Measurements from ENCODE around the gene SURF1.

The SURF1 gene

DNA sequence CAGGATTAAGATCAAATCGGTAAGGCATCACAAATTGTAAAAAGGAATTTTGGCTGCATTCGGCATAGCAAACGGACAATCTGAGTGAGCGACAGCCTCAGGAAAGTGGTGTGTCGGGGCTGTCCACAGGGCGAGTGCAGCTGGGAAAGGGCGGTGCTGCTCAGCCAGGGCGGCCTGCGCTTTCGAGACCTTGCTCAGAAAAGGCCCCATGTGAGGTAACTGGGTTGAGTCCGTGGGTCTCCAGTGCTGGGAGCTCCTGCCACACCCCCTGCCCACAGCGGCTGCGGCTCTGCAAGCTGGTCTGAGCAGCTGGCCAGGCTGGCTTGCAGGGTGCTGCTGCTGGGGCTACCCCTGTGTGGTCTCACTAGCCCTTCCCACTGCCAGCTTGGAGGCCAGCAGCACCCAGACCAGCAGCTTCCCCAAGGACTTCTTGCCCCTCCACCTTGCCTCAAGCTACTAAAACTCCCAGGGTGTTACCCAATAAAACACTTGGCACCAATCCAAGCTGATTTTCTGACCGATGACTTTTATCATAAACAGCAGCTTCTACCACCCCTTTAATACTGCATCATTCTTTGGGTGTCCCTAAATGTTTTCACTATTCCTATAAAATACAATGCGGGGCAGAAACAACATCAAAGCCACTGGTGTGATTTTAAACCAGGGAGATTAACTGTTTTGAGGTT lies 6.2 kb upstream of the SURF1 start:
- no peak for DNase-seq

DNA sequence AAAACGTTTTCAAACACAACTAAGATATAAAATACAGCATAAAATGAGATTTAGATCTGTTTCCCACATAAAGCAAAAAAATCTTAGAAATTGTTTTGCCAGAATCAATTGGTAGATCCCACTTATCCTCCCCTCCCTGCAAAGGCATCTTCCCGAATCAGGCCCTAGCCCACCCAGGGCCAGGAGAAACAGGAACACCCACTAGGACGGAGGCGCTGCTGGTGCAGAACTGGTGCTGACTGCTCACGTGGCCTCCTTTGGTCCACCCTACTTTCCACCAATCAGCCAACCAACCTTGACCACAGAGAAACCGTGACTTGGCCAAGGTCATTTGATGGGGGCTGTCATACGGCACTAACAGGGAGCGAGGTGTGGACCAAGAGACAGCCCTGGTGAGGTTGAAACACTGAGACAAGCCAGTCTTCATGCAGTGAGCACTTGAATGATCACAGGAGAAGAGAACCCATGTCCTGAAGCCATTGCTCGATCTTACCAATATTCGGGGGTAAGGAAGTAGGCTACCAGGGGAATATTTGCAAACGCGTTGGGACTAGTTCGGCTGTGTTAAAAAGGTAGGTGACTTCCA lies 5.3 kb upstream of the SURF1 start:
- no peak for DNase-seq

DNA sequence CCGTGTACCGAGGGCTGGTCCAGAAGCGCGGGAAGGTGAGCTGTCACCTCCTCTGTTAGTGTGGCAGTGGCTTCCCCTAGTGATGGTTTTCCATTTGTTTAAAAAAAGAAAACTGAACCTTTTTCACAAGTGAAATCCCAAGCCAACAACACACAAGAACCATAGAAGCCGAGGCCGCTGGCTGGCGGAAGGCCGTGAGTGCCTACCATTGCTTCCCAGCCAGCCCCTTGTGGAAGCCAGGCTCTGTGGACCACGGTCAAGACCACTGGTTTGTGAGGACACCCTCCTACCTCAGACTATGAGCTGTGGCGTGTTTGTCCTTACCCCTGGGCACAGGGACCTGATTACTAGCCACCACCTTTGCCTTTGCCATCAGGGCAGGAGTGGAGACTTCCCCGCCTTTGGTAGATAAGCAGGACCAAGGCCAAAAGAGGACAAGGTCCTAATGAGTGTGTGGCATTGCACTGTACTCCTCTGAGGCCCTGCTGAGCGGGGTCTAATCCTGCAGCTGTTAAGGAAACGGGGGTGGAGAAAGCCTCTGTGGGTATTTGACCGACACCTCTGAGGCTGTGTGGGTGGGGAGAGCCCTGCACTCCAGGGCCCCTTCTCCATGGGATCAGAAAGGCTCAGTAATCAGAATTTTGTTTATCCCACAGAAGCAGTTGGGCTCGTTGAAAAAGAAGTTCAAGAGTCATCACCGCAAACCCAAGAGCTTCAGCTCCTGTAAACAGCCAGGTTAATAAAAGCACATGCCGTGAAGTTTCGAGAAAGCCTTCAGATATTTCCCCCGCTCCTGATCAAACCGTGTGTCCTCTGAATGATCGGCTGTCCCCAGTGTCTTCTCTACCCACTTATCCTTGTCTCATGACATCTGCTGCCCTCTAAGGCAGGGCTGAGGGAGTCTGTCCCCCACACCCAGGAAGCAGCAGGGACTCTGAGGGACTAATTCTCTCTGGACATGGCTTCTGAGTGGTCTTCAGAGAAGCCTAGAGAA lies 4.4 kb upstream of the SURF1 start:
- DNase-seq = no peak

DNA sequence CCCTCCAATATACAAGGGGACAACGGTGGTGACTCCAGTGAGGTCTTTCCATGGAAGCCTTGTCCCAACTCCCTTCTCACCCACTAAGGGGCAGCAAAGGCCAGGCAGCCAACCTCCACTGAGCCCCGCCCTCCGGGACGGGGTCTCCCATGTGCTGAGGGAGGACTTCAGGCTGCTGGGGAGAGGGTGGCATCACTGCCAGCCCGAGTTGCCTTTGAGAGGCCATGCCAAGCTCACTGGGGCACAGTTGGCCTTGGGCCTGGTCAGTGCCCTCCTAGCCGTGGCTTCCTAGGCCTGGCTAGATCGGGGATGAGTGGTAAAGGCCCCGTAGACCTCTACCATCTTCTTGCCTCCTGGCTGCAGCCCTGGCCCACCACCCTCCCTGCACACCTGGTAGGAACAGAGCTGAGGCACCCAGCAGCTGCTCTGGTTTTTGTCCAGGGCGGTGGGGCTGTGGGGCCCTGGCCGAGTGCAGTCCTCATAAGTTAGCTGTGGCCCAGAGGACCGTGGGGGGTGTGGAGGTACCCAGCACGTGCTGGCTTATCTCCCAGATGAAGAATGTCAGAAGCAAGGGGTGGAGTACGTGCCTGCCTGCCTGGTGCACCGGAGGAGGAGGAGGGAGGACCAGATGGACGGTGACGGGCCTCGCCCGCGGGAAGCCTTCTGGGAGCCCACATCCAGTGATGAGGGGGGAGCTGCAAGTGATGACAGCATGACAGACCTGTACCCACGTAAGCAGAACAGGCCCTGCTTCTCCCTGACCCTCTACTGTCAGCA lies 3.3 kb upstream of the SURF1 start:
- peak in 2 of 51 donors; percentile 10 to 38 for DNase-seq

DNA sequence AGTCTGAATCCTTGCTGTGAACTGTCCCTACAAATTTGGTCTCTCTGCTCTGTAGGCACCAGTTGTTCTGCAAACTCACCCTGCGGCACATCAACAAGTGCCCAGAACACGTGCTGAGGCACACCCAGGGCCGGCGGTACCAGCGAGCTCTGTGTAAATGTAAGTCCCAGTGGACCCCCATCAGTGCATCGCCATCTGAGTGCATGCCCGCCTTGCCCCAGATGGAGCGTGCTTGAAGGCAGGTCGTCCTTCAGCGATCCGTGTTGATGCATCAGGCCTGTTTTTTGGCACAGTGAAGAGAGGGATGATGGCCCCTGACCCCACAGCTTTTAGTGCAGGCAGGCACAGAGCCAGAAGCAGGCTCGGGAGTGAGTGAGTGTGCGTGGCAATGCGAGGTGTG lies 1.4 kb upstream of the SURF1 start:
- DNase-seq = no peak

DNA sequence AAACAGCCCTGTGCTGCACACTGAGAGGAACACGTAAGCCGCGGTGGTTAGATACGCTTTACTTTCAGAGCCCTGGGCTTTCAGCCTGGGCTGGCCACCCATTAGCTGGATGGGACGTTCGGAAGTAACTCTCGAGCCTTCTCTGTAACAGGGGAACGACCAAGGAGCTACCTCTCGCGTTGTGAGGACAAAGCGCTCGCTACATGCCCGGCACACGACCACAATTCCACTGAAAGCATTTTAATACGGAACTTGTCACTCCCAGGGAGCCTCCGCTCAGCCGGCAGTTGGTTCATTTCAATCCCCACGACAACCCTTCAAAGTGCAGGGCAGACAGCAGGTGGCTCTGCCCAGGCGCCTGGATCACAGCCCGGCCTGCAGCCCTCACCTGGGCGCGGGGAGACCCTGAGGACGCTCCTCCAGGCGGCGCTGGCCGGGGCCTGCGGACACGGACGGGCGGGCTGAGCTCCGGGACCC lies 368 bp downstream of the SURF1 start:
- DNase-seq = no peak

DNA sequence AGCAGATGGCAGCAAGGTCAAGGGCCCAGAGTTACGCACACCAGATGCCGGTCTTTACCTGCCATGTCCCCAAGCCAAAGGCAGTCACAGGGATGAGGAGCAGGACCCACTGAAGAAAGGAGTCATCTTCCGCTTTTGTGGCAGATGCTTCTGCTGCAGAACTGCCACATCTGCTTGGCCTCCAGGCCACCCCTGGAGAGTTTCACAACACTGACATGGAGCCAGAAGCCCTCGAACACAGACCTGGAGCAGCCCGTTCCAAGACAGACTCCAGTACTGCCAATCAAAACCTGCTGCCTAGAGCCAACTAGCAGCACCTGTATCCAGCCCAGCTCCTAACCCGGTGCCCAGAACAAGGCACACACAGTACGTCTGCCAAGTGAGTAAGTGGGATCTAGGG lies 1.5 kb downstream of the SURF1 start:
- DNase-seq = no peak

DNA sequence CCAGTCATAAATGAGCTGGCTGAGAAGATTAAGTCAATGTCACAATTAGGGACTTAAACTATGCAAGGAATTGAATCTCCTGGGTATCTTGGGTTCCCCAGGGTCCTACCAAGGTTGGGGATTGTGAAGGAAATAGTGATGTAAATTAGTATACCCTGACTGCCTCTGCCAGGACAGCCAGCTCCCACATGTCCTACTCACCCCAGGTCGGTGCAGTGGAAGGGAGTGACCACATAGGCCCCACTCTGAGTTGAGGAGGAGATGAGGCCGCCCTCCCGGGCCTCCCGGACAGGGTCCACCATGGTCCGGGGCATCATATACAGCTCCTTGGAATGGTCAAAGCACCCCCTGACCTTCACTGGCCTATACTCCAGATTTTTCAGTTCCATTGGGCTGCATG lies 2.7 kb downstream of the SURF1 start:
- no peak for DNase-seq

DNA sequence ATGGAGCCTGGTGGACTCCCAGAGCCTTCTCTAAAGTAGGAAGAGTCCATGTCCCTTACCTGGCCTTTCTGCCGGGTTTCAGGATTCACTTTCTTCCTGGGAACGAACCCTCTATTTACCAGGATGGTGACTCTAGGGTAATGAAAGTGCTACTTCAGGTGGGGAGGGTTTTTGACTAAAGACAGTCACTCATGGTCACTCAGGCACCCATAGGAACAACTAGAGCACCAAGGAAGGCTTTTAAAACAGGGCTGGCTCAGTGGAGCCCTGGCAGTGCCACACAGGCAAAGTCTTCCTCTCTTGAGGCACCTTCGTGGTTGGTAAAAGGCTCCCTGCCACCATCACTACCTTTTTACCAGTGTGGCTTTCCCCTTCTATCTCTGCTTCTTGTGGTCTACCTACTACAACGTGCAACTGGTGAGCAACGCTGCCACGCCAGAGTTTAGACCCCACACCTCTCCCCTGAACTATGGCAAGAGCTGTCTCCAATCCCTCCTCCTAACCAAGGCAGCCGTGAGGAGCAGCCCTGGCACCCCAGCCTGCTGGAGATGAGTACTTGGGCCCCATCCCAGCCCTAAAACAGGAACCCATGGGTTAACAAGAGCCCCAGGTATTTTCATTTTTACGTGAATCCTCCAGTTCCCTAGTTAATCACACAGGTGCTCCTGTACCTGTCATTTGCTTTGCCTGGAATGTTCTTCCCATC lies 3.5 kb downstream of the SURF1 start:
- DNase-seq = no peak

- DNase-seq = peak in 4 of 51 donors; percentile 5 to 26 (median 12)
Measured at GRCh38 chr9:133351908-133352634, 4.2 kb downstream of the SURF1 start.

DNA sequence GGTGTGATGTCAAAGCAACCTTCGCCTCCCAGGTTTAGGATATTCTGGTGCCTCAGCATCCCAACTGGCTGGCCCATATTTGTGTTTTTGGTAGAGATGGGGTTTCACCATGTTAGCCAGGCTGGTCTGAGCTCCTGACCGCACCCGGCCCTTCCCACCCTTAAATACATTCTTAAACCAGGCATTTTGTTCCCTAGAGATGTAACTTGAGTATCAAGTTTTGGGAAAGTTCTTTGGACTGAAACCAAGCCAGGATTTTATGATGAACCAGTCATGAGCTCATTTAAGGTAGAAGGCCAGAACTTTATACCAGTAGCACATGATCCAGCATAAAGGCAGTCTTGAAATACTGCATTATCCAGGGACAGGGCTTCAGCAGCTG lies 4.8 kb downstream of the SURF1 start:
- no peak for DNase-seq

GRCh38 chr9:133349965-133350616 lies 6.2 kb downstream of the SURF1 start:
- no peak for DNase-seq

DNA sequence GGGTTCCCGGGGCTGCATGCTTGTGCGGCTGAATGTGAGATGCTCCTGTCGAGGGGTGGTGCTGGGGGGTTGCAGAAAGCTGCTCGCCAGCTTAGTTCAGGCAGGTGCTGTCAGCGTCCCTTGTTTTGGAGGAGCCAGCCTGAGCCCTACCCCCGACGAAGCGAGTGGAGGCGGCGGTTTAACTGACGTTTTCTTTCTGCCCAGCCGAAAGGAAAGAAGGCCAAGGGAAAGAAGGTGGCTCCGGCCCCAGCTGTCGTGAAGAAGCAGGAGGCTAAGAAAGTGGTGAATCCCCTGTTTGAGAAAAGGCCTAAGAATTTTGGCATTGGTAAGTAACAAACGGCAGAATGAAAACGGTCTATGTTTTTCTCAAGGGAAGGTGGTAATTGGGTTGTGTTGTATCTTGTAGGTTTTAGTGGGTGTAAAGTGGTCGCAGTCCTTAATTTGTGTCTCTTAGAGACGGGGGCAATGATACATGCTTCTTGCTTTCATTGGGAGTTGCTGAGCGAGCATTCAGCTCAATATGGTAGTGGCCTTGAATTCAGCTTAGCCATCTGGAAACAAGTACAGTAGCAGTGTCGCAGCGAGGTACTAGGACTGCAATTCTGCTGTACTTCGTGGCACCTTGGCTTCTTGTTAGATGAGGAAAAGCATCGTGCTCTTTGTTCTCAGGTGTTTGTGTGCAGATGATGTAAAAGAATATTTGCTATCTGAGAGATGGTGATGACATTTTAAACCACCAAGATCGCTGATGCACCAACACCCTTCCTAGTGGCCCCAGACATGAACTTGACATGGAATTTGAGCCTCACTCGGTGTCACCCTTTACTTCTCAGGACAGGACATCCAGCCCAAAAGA lies 7.3 kb downstream of the SURF1 start:
- no peak for DNase-seq

GRCh38 chr9:133347985-133348717 lies 8.1 kb downstream of the SURF1 start, which contains the start of the genes MED22 and RPL7A:
TSS of gene MED22 (minus strand) at chr9:133348131. CDS start at chr9:133346662, 1,469 bp downstream.
TSS of gene RPL7A (plus strand) at chr9:133348218. CDS start at chr9:133348244, 26 bp downstream.
- DNase-seq = peak; percentile 41 to 95 (median 78)

DNA sequence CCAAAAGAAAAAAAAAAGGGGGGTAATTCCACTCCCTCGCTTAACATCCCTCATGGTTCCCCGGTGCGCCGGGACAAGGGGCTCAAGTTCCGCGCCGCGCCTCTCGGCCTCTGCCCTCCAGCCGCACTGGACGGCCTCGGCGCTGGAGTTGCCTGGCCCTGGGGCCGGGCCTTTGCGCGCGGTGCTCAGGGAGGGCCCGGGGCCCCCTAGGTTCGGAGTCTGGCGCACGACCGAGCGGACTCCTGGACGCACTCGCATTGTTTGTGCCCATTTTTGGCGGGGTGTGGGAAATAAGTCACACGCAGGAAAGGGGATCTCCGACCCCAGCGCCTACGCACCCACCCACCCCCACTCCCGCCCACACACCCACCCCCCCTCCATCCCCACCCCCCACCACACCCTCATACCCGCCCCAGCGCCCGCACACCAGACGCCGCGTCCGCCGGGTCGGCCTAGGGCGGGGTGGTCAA lies 8.7 kb downstream of the SURF1 start:
- peak in 11 of 51 donors; percentile 43 to 65 (median 52) for DNase-seq

GRCh38 chr9:133346021-133346785 lies 10.1 kb downstream of the SURF1 start:
- no peak for DNase-seq

GRCh38 chr9:133345596-133345995 lies 10.7 kb downstream of the SURF1 start:
- no peak for DNase-seq
